Astrocyte (in vitro differentiated cells and primary cell): ENCODE data around the gene APOBEC4.

Experiments used
- EZH2 ChIP-seq: IDR thresholded peaks from 2 replicates; pipeline ENCODE4 v1.6.1; 2012; ENCODE audit warnings: mild to moderate bottlenecking, low read length, inconsistent platforms; ENCODE audit not compliant: insufficient read depth
- TF ChIP-seq, protein P1 (sequence below): IDR thresholded peaks from 2 replicates; pipeline ENCODE4 v1.5.1; 2011; ENCODE audit warnings: low read depth, mild to moderate bottlenecking, inconsistent platforms, low read length, moderate library complexity; ENCODE audit not compliant: insufficient read depth

DNA sequence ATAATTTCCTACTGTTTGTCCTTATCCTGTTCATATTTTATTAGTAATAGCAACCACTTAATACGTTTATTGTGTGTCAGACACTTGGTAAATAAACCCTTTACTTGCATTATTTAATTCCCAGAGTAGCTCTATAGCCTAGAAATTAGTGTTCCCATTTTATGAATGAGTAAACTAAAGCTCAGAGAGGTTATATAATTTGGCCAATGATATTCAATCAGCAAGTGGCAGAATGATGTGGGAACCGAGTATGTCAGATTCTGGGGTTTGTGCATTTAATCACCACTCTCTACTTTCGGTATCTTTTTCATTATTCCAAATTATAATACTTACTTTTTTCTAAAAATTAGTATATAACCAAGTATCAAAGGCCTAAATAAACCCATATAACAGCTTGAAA lies 10.9 kb downstream of the APOBEC4 start:
- TF ChIP-seq, protein P1, sequence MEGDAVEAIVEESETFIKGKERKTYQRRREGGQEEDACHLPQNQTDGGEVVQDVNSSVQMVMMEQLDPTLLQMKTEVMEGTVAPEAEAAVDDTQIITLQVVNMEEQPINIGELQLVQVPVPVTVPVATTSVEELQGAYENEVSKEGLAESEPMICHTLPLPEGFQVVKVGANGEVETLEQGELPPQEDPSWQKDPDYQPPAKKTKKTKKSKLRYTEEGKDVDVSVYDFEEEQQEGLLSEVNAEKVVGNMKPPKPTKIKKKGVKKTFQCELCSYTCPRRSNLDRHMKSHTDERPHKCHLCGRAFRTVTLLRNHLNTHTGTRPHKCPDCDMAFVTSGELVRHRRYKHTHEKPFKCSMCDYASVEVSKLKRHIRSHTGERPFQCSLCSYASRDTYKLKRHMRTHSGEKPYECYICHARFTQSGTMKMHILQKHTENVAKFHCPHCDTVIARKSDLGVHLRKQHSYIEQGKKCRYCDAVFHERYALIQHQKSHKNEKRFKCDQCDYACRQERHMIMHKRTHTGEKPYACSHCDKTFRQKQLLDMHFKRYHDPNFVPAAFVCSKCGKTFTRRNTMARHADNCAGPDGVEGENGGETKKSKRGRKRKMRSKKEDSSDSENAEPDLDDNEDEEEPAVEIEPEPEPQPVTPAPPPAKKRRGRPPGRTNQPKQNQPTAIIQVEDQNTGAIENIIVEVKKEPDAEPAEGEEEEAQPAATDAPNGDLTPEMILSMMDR = no peak
- TF ChIP-seq EZH2 = no peak
